ENCODE data around the gene TECPR1. TPM values are rescaled to one million over a fixed set of nuclear protein-coding genes. Genes with fewer than 3 reads are reported as not detected.
A peak's percentile ranks its signal among the peaks of the same experiment; 100 is the strongest.

Gene TECPR1
- total and polyA plus RNA-seq, 2 of the 8 experiments (the other 6 are each of a cell fraction or from before 2014, with no cell fraction given) = 1.3 to 11.1 TPM

- no peak overlapping the region for H3K4ac ChIP-seq (replicated peaks; ENCODE audit: insufficient read length, low read depth, low read length)
- H2BK12ac ChIP-seq (ENCODE audit: low read depth, low read length) = no peak overlapping the region
- no peak for FAIRE-seq
- no peak overlapping the region for H3K27ac ChIP-seq (ENCODE audit: low read depth, low read length)
- no peaks in the 10 kb centered on the region; the same call in 1 of the 2 replicates for H3K79me1 ChIP-seq (ENCODE audit: low read depth, low read length)
- no peaks in the 10 kb centered on the region; a peak in 1 of 8 replicates for H3K36me3 ChIP-seq (ENCODE audit: control insufficient read depth in 2 of 4, insufficient read depth in 4 of 4, low read length in 3 of 4)
- H3K4me2 ChIP-seq (ENCODE audit: insufficient read depth in 1 of 2, low read depth in 2 of 2, low read length in 2 of 2) = peak overlapping the region; percentile 91 to 94
- H4K5ac ChIP-seq (ENCODE audit: insufficient read length, low read depth, low read length) = no peak overlapping the region
- H3K18ac ChIP-seq (ENCODE audit: extremely low read depth, low read length) = no peak overlapping the region
- no peak for DNase-seq (ENCODE audit: low read depth in 1 of 2, low spot score in 2 of 2)
- H4K91ac ChIP-seq (replicated peaks; ENCODE audit: insufficient read length, low read length) = no peak overlapping the region
- peak overlapping the region; percentile 77 to 91 (median 86); a peak in 7 of 8 replicates for H3K4me3 ChIP-seq (ENCODE audit: extremely low read depth in 1 of 4, insufficient read depth in 2 of 4, low read depth in 3 of 4, low read length in 4 of 4)
- no peak overlapping the region for H3K23ac ChIP-seq (ENCODE audit: insufficient read length)
- peaks cover 6% of the 10 kb centered on the region for H3K23me2 ChIP-seq (ENCODE audit: low read depth, low read length)
- H2BK5ac ChIP-seq (ENCODE audit: low read depth, low read length) = no peak overlapping the region
- H2AK5ac ChIP-seq (ENCODE audit: low read depth, low read length) = no peak overlapping the region
- no peak overlapping the region for H2BK120ac ChIP-seq (replicated peaks; ENCODE audit: low read depth, low read length)
- no peaks in the 10 kb centered on the region; a peak in 1 of 7 replicates for H3K27me3 ChIP-seq (replicated peaks in 1 of 4; ENCODE audit: control insufficient read depth in 3 of 4, extremely low read depth in 1 of 4, insufficient read depth in 3 of 4, low read length in 3 of 4)
- POLR2A ChIA-PET (ENCODE audit: partially characterized antibody) = interaction anchor here (0.9 kb wide), 2 partner anchors 9 to 15 kb away, joined by 3 read pairs; no protein-coding TSS in a partner anchor
- CTCF ChIA-PET (ENCODE audit: partially characterized antibody) = interaction anchor here (0.5 to 1.3 kb wide), 4 partner anchors 9 to 1381 kb away, joined by 3 to 6 read pairs (median 4); no protein-coding TSS in a partner anchor
- H2BK15ac ChIP-seq (ENCODE audit: low read length) = no peak overlapping the region
- H3K9me3 ChIP-seq (ENCODE audit: insufficient read depth in 2 of 2, low read depth in 1 of 2, low read length in 1 of 2) = no peaks in the 10 kb centered on the region
- 53% methylated on average over 3 of the region's 3 CpGs; no CpG with 5 or more reads in 1 of the 2 experiments for WGBS, 2 experiments (ENCODE audit: extremely low coverage in 1 of 2, insufficient coverage in 1 of 2, insufficient read length in 1 of 2, insufficient replicate concordance in 2 of 2, low coverage in 1 of 2, low lambda C conversion rate in 2 of 2, missing lambda C conversion rate in 1 of 2)
- peaks cover 0 to 7% of the 10 kb centered on the region in 2 experiments; a peak in 1 of 4 replicates for H3K79me2 ChIP-seq (ENCODE audit: control insufficient read depth in 1 of 2, insufficient read depth in 2 of 2, low read length in 2 of 2)
- no peak overlapping the region for H3K9ac ChIP-seq (replicated peaks in 1 of 4; ENCODE audit: extremely low read depth in 1 of 4, low read depth in 3 of 4, low read length in 3 of 4)
- 0 out of 2 replicates have a peak overlapping the region, but pooled peaks have one; percentile 91 for H2AFZ ChIP-seq (ENCODE audit: low read length)
- H3K4me1 ChIP-seq (replicated peaks in 1 of 4; ENCODE audit: control insufficient read depth in 3 of 4, insufficient read depth in 4 of 4, low read length in 3 of 4) = peaks cover 0 to 14% (median 3%) of the 10 kb centered on the region in 4 experiments; a peak in 4 of 7 replicates
- no peaks in the 10 kb centered on the region for H4K20me1 ChIP-seq (replicated peaks in 1 of 2; ENCODE audit: control insufficient read depth in 1 of 2, insufficient read depth in 2 of 2, low read length in 2 of 2)
- no peak overlapping the region for H4K8ac ChIP-seq (ENCODE audit: extremely low read depth, insufficient read depth, low read length)
- H3K56ac ChIP-seq (replicated peaks; ENCODE audit: insufficient read length, low read depth, low read length) = no peak overlapping the region
- no peak overlapping the region for H3K14ac ChIP-seq (ENCODE audit: insufficient read length)
- H2BK20ac ChIP-seq (ENCODE audit: low read length) = no peak overlapping the region
- TF ChIP-seq SIN3A (conservative IDR thresholded peaks at IDR 0.05 in 1 of 2, IDR thresholded peaks at IDR 0.05 in 1 of 2; ENCODE audit: low read depth in 1 of 2, low read length in 2 of 2) = no peak
- no peak for TF ChIP-seq USF2 (IDR thresholded peaks at IDR 0.05; ENCODE audit: low read length)
- TF ChIP-seq CEBPB (IDR thresholded peaks at IDR 0.05; ENCODE audit: low read depth, low read length) = no peak
- no peak for TF ChIP-seq EP300 (IDR thresholded peaks at IDR 0.05; ENCODE audit: borderline replicate concordance in 1 of 2, low read depth in 2 of 2, low read length in 2 of 2)
- TF ChIP-seq ATF2 (IDR thresholded peaks at IDR 0.05; ENCODE audit: low read length) = no peak
- TF ChIP-seq RXRA (IDR thresholded peaks at IDR 0.05; ENCODE audit: insufficient read depth, low read depth, low read length) = no peak
- no peak for TF ChIP-seq HDAC6 (IDR thresholded peaks at IDR 0.05; ENCODE audit: low read depth, low read length)
- no peak for TF ChIP-seq RAD21 (IDR thresholded peaks at IDR 0.05 in 1 of 2, conservative IDR thresholded peaks at IDR 0.05 in 1 of 2; ENCODE audit: low read depth in 2 of 2, low read length in 2 of 2)
- no peak for TF ChIP-seq BACH1 (IDR thresholded peaks at IDR 0.05; ENCODE audit: low read length)
Measured at GRCh38 chr7:98250789-98251188, 1.2 kb downstream of the TECPR1 start.
